Measurements from ENCODE around the gene LRRC15. TPM values are rescaled to one million over a fixed set of nuclear protein-coding genes. Genes with fewer than 3 reads are reported as not detected.

The LRRC15 gene
- total RNA-seq, 2 donors from 2014 or later = 0.31 to 0.59 TPM

- intact Hi-C loops (cut with DNase I, micrococcal nuclease) = no loop called here
- no peak for DNase-seq
- no peak for ATAC-seq
These were observed 625 bp downstream of the LRRC15 start for GRCh38 chr3:194368918-194369317.

DNA sequence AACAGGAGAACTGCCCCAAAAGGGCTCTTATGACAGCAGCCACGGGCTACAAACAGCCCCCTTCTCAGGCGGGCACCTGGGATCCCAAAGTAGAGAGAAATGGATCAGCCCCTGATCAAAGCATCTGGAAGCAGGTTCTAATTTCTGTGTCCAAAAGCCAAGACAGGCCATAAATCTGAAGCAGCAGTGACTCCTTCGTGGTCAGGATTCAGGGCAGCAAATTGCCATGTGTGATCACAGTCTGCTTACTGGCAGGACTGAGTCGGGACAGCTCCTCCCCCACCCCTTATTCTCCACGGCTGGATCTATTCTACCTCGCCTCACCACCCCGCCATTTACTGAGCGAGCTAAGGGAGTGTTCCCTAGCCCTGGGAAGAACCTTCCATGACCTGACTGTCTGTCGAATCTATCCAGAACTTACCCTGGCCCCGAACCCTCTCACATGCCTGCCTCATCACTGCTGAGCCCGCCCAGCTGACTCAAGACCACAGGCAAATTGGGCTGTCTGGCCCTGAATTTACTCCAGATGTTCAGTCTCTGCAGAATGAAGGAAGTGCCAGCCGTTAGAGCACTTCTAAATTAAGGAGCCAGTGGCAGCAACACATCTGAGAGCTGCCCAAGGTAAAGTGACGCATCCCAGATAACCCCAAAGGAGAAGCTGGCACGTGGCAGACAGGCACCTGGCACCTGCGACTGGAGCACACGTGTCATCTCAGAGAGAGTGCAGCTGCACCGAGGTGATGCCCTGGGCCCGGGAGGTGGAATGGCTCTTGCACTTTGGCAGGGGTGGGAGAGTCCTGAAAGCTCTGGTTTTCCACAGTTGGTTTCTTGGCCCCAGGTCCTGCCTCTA is 1.3 kb downstream of the LRRC15 start:
- intact Hi-C loops (cut with DNase I, micrococcal nuclease) = no loop called here
- no peak for ATAC-seq

GRCh38 chr3:194365978-194366490 is 3.5 kb downstream of the LRRC15 start:
- intact Hi-C loops (cut with DNase I, micrococcal nuclease) = no loop called here
- ATAC-seq = no peak

More for the DNA sequence above, 1.3 kb downstream of the LRRC15 start:
- DNase-seq = no peak

DNA sequence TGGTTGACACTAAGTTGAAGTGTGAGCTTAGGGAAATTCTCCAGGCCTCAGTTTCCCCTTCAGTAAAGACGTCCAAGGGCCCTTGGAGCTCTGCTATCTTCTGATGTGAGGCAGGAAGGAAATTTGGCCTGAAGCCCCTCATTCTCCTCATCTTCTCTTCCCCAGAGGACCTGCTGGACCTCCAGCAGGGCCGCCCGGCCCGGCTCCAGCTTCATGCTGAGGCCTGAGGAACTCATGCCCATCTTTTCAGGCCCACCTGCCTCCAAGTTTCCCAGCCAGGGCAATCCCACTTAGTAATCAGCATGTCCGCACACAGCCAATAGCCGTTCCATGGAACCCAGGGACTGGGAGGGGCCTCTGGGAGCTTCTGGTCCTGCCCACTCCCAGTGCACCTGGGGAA is 4.0 kb downstream of the LRRC15 start:
- intact Hi-C loops (cut with DNase I, micrococcal nuclease) = no loop called here
- ATAC-seq (no peak), DNase-seq (no peak)

More at GRCh38 chr3:194365978-194366490, 3.5 kb downstream of the LRRC15 start:
- DNase-seq = no peak

DNA sequence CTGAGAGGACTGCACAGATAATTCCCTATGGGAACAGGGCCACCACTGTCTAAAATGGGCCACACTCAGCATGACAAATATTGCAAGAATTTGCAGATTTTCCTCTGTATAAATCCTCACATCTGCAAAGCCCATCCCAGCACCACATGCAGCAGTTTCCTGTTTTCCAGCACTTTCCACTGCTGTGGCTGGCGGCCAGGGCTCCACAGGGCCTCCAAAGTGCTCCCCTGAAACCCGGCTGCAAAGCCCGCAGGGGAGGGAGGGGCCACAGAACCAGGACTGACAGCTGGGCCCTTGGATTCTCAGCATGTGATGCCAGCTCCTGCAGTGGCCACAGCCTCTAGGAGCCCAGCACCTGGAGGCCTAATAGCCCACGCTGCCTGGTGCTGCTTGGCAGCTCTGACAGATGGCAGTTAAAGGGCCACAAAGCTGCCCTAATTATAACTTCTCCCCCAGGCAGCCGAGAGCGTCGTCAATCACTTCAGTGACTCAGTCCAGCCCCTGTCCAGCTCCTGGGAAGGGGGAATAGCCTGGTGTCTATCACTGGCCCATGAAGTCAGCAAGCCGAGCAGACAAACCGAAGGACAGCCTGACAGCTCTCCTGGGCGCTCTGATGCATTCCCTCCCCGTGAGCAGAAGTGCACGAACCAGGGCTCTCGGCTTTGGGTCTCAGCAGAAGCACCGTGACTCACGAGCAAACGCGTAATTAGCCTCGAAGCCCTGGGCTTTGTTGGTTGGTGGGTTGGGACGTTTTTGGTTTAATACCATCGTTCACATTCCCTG is 4.7 kb downstream of the LRRC15 start:
- DNase-seq (peak in 1 of 2 donors; percentile 27), ATAC-seq (no peak)

DNA sequence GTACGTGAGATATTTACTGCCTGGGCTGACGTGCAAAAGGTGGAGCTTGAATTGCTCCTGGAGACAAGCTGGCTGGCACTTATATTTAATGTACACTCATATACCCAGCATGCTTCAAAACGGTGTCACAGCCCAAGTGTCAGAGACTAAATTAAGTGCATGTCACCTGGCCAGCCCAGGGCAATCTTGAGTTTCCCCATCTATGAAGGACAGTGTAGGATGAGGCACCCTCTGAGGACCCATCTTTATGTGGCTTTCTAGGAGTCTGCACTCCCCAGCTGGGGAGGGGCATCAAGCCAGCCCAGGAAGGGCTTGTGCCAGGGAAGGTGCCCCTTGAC is 5.3 kb downstream of the LRRC15 start:
- ATAC-seq (no peak), DNase-seq (no peak)
- intact Hi-C loops (cut with DNase I, micrococcal nuclease) = no loop called here

More for the DNA sequence above, 4.7 kb downstream of the LRRC15 start:
- intact Hi-C loops (cut with DNase I, micrococcal nuclease) = no loop called here

- no peak for ATAC-seq
- intact Hi-C loops (cut with DNase I, micrococcal nuclease) = no loop called here
- DNase-seq = no peak
These were observed 9.0 kb downstream of the LRRC15 start for GRCh38 chr3:194360568-194360967.

- intact Hi-C loops (cut with DNase I, micrococcal nuclease) = no loop called here
- DNase-seq (no peak), ATAC-seq (no peak)
These were observed 11.9 kb downstream of the LRRC15 start for GRCh38 chr3:194357681-194358080.

GRCh38 chr3:194355379-194355778 is 14.2 kb downstream of the LRRC15 start:
- ATAC-seq = no peak
- DNase-seq = no peak
- intact Hi-C loops (cut with DNase I, micrococcal nuclease) = no loop called here

GRCh38 chr3:194354315-194354714 is 15.2 kb downstream of the LRRC15 start:
- DNase-seq (no peak), ATAC-seq (no peak)
- intact Hi-C loops (cut with DNase I, micrococcal nuclease) = no loop called here

GRCh38 chr3:194352667-194353246 is 16.8 kb downstream of the LRRC15 start:
- intact Hi-C loops (cut with DNase I, micrococcal nuclease) = no loop called here
- DNase-seq (no peak), ATAC-seq (no peak)

DNA sequence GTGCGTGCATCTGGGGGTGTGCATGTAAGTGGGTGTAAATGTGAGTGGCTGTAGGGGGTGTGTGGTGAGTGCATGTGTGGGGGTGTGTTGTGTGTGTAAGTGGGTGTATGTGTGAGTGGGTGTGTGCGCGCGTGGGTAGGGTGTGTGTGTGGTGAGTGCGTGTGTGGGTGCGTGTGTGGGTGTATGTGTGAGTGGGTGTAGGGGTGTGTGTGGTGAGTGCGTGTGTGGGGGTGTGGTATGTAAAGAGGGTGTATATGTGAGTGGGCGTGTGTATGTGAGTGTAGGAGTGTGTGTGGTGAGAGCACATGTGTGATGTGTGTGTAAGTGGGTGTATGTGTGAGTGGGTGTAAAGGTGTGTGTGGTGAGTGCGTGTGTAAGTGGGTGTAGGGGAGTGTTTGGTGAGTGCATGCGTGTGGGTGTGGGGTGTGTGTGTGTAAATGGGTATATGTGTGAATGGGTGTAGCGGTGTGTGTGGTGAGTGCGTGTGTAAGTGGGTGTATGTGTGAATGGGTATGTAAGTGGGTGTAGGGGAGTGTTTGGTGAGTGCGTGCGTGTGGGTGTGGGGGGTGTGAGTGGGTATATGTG is 17.5 kb downstream of the LRRC15 start:
- DNase-seq (no peak), ATAC-seq (no peak)
- intact Hi-C loops (cut with DNase I, micrococcal nuclease) = no loop called here

DNA sequence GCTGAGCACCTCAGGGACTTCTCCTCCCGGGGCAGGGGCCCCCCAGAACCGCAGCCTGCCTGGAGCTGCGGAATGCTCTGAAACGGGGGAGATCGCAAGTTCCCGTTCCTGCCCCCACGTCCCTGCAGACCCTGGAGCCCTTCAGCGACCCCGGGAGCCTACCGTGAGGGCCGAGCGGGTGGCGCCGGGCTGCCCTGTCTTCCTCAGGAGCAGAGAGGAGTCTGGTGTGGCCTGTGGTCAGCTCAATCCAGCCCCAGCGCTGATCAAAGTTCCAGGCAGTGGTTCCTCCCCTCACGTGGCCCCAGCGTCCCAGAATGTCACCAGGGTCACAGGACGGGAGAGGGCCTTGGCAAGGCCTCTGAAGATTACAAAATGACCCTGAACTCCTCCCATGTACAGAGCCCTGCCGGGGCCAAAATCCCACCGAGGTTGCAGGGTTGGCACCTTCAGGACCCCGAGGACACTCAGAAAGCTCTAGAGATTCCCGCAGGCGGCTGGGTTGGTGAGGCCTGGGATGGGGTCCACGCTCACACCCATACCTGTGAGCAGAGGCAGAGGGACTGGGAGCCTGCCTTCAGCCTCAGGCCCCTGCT is 18.4 kb downstream of the LRRC15 start, which contains the start of gene CPN2:
Gene CPN2, minus strand, starts transcription at position 249 of the 593 bp plus-strand sequence. CDS start 8,626 bp downstream, outside the sequence.
- ATAC-seq = no peak
- no peak for DNase-seq
- intact Hi-C loops (cut with DNase I, micrococcal nuclease) = no loop called here

GRCh38 chr3:194350726-194351071 is 18.8 kb downstream of the LRRC15 start:
- no peak for DNase-seq
- no peak for ATAC-seq
- intact Hi-C loops (cut with DNase I, micrococcal nuclease) = no loop called here

- intact Hi-C loops (cut with DNase I, micrococcal nuclease) = no loop called here
- ATAC-seq (no peak), DNase-seq (no peak)
These were observed 21.2 kb downstream of the LRRC15 start for GRCh38 chr3:194348354-194348753.

DNA sequence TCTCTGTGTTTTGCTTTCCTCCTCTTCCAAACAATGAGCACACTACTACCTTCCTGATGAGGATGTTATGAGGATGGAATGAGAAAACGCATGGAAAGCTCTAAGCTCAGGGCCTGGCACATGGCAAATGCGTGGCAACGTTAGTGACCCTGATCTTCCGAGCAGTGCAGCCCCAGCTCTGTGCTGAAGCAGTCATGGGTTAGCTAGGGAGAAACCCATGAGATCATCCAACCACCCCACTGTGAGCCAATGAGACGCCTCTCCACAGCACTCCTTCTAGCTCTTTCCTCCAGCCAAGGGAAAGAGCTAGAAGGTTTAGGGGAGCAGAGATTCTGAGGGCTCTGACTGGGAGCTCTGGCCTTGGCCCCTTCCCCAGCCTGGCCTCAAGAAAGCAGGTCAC is 22.9 kb downstream of the LRRC15 start:
- DNase-seq = no peak
- intact Hi-C loops (cut with DNase I, micrococcal nuclease) = no loop called here
- ATAC-seq = no peak

GRCh38 chr3:194346035-194346434 is 23.5 kb downstream of the LRRC15 start:
- intact Hi-C loops (cut with DNase I, micrococcal nuclease) = no loop called here
- no peak for DNase-seq

DNA sequence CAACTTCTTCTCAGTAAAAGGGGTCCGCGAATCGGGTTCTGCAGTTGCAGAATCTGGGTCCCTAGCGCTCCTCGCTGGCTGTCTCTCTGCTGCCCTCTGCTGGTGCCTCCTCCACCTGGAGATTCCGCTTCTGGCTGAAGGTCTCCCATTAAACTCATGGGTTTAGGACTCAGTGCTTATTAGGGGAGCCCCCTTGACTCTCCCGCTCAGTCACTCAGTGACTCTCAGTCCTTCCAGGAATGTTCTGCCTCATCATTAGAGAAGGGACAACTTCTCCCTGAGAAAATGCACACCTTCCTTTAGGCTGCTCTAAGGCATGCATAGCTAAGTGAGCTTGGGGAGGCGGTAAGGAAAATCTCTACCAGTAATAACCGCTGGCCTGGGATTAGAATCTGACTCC is 25.5 kb downstream of the LRRC15 start:
- intact Hi-C loops (cut with DNase I, micrococcal nuclease) = no loop called here
- ATAC-seq (peak; percentile 72), DNase-seq (peak; percentile 66 to 89)

More at GRCh38 chr3:194346035-194346434, 23.5 kb downstream of the LRRC15 start:
- ATAC-seq = no peak

GRCh38 chr3:194343561-194343893 is 26.0 kb downstream of the LRRC15 start:
- intact Hi-C loops (cut with DNase I, micrococcal nuclease) = no loop called here

More at GRCh38 chr3:194343561-194343893, 26.0 kb downstream of the LRRC15 start:
- no peak for ATAC-seq
- DNase-seq = no peak

Data from left colon (tissue), 2 donors.